KMS-11 (cell line): ENCODE results near the gene SPPL2B.

Experiments used
- H2AFZ ChIP-seq: fragments of 200-600 bp; sonication (generic); 2 replicates; pipeline ENCODE4 v1.6.1; 2016; ENCODE audit warnings: antibody characterized with exemption, mixed run types, low read depth
- H3K27ac ChIP-seq: fragments of 200-600 bp; sonication (generic); 2 replicates; pipeline ENCODE4 v1.6.1; 2016; ENCODE audit warnings: mild to moderate bottlenecking, mixed run types
- H3K27me3 ChIP-seq: fragments of 200-600 bp; sonication (generic); 2 replicates; pipeline ENCODE4 v1.6.1; 2017; ENCODE audit warnings: mild to moderate bottlenecking, low read depth, mixed run types, moderate library complexity; ENCODE audit not compliant: insufficient read depth
- H3K36me3 ChIP-seq: fragments of 200-600 bp; sonication (generic); 2 replicates; pipeline ENCODE4 v1.6.1; 2017; ENCODE audit warnings: mild to moderate bottlenecking, mixed run types; ENCODE audit not compliant: insufficient read depth
- H3K4me1 ChIP-seq: fragments of 200-600 bp; sonication (generic); 2 replicates; pipeline ENCODE4 v1.6.1; 2016; ENCODE audit warnings: mild to moderate bottlenecking, low read depth, mixed run types; ENCODE audit not compliant: poor library complexity, severe bottlenecking
- H3K4me2 ChIP-seq: fragments of 200-600 bp; sonication (generic); 2 replicates; pipeline ENCODE4 v1.7.0; 2016; ENCODE audit warnings: mild to moderate bottlenecking, mixed run types
- H3K4me3 ChIP-seq: fragments of 200-600 bp; sonication (generic); IDR thresholded peaks from 2 replicates; pipeline ENCODE4 v1.6.1; 2017; ENCODE audit warnings: low read depth, low read length, mixed read lengths; ENCODE audit not compliant: insufficient read depth
- H3K79me2 ChIP-seq: fragments of 200-600 bp; sonication (generic); 2 replicates; pipeline ENCODE4 v1.6.1; 2016; ENCODE audit warnings: low read depth, mixed run types; ENCODE audit not compliant: insufficient read depth
- H3K9ac ChIP-seq: fragments of 200-600 bp; sonication (generic); 2 replicates; pipeline ENCODE4 v1.6.1; 2016; ENCODE audit warnings: mild to moderate bottlenecking, mixed run types
- H4K20me1 ChIP-seq: fragments of 200-600 bp; sonication (generic); 2 replicates; pipeline ENCODE4 v1.6.1; 2016; ENCODE audit warnings: mild to moderate bottlenecking, mixed run types; ENCODE audit not compliant: insufficient read depth
- CTCF ChIP-seq: fragments of 200-600 bp; sonication (generic); conservative IDR thresholded peaks from 2 replicates; pipeline ENCODE4 v1.6.1; 2017; ENCODE audit warnings: low read depth, mild to moderate bottlenecking, antibody characterized with exemption, low read length, moderate library complexity, mixed read lengths

Gene SPPL2B

GRCh38 chr19:2374808-2375207, 46.3 kb downstream of the SPPL2B start:
- H3K27me3 ChIP-seq: no peaks in the 10 kb centered on the region; the same call in 1 of the 2 replicates
- no peaks in the 10 kb centered on the region for H4K20me1 ChIP-seq
- no peak overlapping the region for H2AFZ ChIP-seq
- TF ChIP-seq CTCF: no peak
- peaks cover 2% of the 10 kb centered on the region for H3K4me1 ChIP-seq
- H3K36me3 ChIP-seq: no peaks in the 10 kb centered on the region
- no peak overlapping the region for H3K4me2 ChIP-seq
- H3K4me3 ChIP-seq: no peak overlapping the region
- no peak overlapping the region for H3K9ac ChIP-seq
- no peaks in the 10 kb centered on the region for H3K79me2 ChIP-seq
- no peak overlapping the region for H3K27ac ChIP-seq

- Histone ChIP-seq H3K4me3 (no peak overlapping the region), H3K36me3 (no peaks in the 10 kb centered on the region), H3K27me3 (no peaks in the 10 kb centered on the region; the same call in 1 of the 2 replicates), H3K4me2 (no peak overlapping the region), H4K20me1 (no peaks in the 10 kb centered on the region), H3K4me1 (no peaks in the 10 kb centered on the region), H3K79me2 (no peaks in the 10 kb centered on the region), H2AFZ (no peak overlapping the region), H3K9ac (no peak overlapping the region), H3K27ac (no peak overlapping the region)
- no peak for TF ChIP-seq CTCF
Measured at GRCh38 chr19:2375353-2376121, 47.1 kb downstream of the SPPL2B start.

- Histone ChIP-seq H3K9ac (no peak overlapping the region), H2AFZ (no peak overlapping the region), H3K4me3 (no peak overlapping the region), H3K27me3 (no peaks in the 10 kb centered on the region; the same call in 1 of the 2 replicates), H3K36me3 (no peaks in the 10 kb centered on the region), H3K4me1 (no peaks in the 10 kb centered on the region), H3K79me2 (no peaks in the 10 kb centered on the region), H3K4me2 (no peak overlapping the region), H3K27ac (no peak overlapping the region), H4K20me1 (no peaks in the 10 kb centered on the region)
- no peak for TF ChIP-seq CTCF
Measured at GRCh38 chr19:2376784-2377519, 48.5 kb downstream of the SPPL2B start.

GRCh38 chr19:2380567-2380966, 52.1 kb downstream of the SPPL2B start:
- H3K9ac ChIP-seq: no peak overlapping the region
- no peak for TF ChIP-seq CTCF

More at GRCh38 chr19:2380567-2380966, 52.1 kb downstream of the SPPL2B start:
- Histone ChIP-seq H3K27me3 (no peaks in the 10 kb centered on the region; the same call in 1 of the 2 replicates), H3K79me2 (no peaks in the 10 kb centered on the region), H2AFZ (no peak overlapping the region), H3K27ac (no peak overlapping the region), H4K20me1 (no peaks in the 10 kb centered on the region), H3K4me1 (no peaks in the 10 kb centered on the region), H3K36me3 (no peaks in the 10 kb centered on the region), H3K4me2 (no peak overlapping the region), H3K4me3 (no peak overlapping the region)
